NCI-H748 treated with DMSO at 0.1 percent for 48 hours (cell line): ENCODE measurements around the gene SLC66A2.

ENCODE experiments used
- DNase-seq: peaks from one replicate; lab custom pipeline; 2025; lab: John Stamatoyannopoulos, UW

SLC66A2 gene

GRCh38 chr18:79903071-79903635, 48.3 kb downstream of the SLC66A2 start:
- no peak for DNase-seq

DNA sequence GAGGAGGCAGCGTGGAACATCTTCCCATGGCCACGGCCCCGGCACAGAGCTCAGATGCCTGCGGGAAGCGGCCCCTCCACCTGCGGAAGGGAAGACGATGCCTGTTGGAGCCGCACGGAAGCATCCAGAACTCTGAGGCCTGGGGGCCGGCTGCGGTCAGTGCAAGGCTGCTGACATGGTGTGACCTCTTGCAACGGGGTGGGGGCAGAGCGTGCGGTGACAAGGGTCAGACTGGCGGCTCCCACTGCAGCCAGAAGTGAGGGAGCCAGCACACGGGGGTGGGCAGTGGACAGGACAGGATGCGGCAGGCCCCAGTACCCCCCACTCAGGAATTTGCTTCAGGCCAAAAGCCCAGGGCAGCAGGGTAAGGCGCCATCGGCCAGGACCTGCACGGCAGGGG, 48.8 kb downstream of the SLC66A2 start:
- no peak for DNase-seq

- no peak for DNase-seq
Measured at GRCh38 chr18:79902075-79902474, 49.4 kb downstream of the SLC66A2 start.

- no peak for DNase-seq
Measured at GRCh38 chr18:79901665-79902064, 49.8 kb downstream of the SLC66A2 start.

GRCh38 chr18:79900610-79901570, 50.6 kb downstream of the SLC66A2 start:
- DNase-seq = no peak

GRCh38 chr18:79899609-79900445, 51.6 kb downstream of the SLC66A2 start:
- no peak for DNase-seq

DNA sequence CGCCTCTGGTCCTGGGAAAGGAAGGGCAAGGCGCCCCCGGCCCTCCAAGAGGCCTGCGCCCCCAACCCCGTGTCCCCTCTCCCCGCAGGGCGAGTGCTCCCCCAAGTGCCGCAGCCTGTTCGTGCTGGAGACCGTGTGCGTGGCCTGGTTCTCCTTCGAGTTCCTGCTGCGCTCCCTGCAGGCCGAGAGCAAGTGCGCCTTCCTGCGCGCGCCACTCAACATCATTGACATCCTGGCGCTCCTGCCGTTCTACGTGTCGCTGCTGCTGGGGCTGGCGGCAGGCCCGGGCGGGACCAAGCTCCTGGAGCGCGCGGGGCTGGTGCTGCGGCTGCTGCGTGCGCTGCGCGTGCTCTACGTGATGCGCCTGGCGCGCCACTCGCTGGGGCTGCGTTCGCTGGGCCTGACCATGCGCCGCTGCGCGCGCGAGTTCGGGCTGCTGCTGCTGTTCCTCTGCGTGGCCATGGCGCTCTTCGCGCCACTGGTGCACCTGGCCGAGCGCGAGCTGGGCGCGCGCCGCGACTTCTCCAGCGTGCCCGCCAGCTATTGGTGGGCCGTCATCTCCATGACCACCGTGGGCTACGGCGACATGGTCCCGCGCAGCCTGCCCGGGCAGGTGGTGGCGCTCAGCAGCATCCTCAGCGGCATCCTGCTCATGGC, 52.4 kb downstream of the SLC66A2 start:
- no peak for DNase-seq

DNA sequence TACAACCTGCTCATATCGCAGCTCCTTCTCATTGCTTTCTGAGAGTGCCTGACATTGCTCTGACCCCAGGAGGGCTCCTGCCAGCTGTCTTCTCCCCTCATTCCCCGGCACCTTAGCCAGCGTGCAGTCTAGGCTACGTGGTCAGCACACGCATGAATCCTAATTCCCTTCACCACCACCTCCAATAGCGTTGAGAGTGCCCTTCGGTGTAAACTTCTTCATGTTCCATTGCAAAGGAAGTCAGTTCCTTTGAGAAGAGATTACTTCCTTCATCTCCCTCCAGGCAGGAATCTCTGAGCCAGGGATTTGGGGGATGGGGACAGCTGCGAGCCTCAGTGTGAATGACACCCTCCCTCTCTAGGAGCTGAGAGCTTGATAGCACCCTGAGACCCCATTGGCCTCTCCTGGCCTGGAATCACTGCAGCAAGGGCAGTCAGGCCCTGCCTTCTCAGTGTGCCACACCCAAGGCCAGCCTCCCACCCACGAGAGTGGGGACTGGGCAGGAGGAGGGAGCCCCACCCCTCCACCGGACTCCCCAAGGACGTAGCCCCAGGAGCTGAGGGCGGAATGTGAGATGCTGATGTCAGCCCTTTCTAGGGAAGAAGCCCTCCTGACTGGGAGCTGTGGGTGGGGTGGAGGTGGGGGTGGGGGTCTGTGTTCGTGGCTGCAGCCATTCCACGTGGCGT, 53.4 kb downstream of the SLC66A2 start:
- no peak for DNase-seq

- no peak for DNase-seq
Measured at GRCh38 chr18:79896738-79897137, 54.7 kb downstream of the SLC66A2 start.

- DNase-seq = no peak
Measured at GRCh38 chr18:79890674-79891073, 60.8 kb downstream of the SLC66A2 start.

GRCh38 chr18:79889569-79889968, 61.9 kb downstream of the SLC66A2 start:
- DNase-seq = no peak

DNA sequence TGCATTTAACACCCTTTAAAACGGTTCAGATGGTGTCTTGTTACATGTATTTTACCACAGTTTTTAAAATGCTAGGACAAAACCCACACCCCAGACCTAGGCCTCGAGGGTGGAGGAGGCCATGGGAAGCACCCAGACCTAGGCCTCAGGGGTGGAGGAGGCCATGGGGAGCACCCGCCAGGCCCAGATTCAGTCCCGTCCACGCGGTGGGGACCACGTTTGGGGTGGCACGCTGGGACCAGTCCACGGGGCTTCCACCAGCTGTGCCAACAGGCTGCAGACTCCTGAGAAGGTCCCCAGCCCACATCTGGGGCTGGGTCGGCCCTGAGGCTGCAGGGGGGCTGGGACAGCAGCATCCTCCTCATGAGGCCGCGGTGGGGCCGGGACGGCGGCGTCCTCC, 63.4 kb downstream of the SLC66A2 start:
- no peak for DNase-seq

GRCh38 chr18:79887181-79888000, 64.1 kb downstream of the SLC66A2 start:
- DNase-seq = no peak

GRCh38 chr18:79884963-79885728, 66.3 kb downstream of the SLC66A2 start:
- no peak for DNase-seq

DNA sequence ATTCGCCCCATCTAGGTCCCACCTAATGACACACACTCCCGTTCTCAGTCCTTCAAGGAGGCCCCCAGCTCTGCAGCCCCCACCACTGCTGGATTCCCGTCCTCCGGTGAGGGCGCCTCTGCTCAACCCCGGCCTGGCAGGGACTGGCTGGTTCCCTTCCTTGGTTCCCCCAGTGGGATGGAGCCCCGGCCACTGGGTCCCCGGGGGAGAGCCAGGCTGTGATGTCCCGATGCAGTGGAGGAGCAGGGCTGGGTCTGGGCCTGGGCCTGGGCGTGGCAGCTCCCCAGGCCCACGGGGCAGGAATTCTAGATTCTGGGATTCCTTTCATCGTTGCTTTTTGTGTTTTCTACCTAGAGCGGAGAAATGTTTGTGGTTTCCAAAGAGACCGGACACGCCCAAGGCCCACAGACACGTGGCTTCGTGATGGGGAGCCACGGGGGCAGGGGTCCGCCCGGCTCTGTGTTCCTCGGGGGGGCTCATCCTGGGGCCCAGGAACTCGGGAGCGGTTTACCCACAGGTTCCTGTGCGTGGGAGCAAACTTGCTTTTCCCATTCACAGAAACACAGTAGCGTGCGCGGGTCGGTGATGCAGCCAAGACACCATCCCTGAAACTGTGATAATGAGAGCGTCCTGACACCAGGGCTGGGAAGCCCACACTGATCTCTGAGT, 67.0 kb downstream of the SLC66A2 start:
- DNase-seq = no peak

DNA sequence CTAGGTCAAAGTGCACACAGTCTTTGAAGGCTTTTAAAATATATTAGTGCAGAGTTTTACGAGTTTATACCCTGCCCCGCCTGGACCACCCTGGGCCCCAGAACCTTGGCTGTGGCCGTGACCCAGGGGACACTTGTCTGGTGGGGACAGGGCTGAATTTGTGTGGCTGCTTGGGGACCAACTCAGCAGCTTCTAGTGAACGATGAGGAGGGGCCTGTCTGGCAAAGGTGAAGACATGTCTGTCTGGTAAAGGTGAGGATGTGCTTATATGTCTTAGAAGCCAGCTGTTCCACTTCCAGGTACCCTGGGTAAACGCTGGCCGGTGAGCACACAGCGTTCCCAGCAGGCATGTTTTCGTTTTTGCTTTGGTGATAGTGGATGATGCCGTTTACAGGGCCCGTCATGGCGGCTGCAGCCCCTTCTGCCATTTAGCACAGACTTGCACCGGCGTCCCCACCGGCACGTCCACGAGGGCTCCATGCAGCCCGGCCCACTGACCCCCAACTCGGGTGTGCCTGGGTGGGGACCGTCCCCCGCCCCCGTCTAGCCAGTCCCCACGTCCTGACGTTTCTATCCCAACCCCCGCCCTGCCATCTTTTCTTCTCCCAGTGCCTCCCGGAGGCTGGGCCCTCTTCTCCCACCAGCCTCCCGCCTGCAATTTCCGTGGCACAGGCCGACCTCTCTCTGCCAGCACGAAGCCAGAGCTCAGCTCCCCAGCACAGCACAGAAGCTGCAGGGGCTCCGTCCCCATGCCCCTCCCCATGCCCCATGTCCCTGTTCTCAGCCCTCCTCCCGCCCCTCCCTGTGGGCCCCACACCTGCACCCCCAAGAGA, 67.8 kb downstream of the SLC66A2 start:
- no peak for DNase-seq

DNA sequence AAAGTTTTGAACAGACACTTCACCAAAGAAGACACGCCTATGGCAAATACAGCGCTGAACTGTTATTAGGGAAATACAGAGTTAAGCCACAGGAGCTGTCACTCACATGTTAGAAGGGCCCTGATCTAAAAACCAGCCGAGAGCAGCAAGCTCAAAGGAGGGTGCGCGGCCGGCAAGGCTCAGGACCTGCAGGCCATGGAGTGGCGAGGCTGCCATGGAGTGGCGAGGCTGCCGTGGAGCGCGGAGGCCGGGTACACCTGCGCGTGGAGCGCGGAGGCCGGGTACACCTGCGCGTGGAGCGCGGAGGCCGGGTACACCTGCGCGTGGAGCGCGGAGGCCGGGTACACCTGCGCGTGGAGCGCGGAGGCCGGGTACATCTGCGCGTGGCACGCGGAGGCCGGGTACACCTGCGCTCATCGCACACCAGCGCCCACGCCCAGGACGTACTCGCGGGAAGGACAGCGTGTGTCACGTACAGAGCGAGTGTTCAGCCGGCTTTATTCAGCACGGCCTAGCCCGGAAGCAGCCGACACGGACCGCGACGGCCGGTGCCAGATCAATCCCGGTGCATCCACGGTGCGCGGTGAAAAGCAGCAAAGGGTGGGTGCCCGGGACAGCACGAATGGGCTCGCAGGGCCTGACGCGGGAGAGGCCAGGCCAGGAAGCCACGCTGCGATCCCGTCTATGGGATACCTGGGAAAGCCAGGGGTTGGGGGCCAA, 68.8 kb downstream of the SLC66A2 start:
- no peak for DNase-seq

GRCh38 chr18:79881695-79882094, 69.8 kb downstream of the SLC66A2 start:
- DNase-seq = no peak
